GM21619 (cell line): ENCODE results near the gene F12.
"Not testable (repeated sequence)": the region's sequence is repeated elsewhere in the genome, so short reads cannot be mapped to it uniquely, and the experiment has no call there.

ENCODE experiments used
- ATAC-seq: cut with Tn5 transposase; IDR thresholded peaks from one replicate; pipeline ENCODE4 v1.9.1; 2021; ENCODE audit not compliant: unreplicated experiment

Gene F12

GRCh38 chr5:177370488-177371119 lies 38.8 kb downstream of the F12 start:
- ATAC-seq: peak; percentile 52

GRCh38 chr5:177369645-177370440 lies 39.5 kb downstream of the F12 start:
- no peak for ATAC-seq

DNA sequence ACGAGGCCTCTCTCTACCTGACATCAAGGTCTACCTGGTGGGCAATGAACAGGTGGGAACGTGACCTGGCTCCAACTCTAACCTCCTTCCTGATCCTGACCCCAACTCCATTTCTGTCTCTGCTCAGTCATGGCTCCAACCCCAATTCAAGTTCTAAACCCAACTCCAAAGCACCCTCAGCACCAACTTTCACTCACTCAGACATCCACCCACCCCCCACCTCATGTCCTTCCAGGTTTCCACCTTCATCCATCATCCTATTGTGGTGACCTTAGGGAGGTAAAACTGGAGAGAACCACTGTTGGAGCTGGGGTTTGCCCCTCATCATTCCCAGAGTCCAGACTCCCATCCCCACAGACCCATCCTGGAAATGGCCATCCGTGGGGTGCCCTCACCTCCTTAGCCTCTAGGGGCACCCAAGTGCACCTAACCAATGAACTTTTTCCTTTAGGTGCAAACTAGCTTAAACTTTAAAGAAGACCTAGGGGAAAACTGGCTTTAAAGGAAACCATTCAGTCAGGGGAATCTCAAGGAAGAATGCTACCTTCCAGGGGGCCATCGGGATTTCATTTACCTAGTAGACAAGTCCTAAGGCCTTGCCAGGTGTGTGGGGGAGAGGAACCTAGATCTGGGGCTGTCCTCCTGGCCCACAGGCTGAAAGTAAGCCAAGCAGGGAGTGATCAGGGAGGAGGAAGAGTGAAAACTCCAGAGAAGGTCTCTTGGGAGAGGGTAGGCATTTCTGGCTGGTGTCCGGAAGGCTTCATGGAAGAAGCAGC lies 40.3 kb downstream of the F12 start:
- ATAC-seq: no peak

DNA sequence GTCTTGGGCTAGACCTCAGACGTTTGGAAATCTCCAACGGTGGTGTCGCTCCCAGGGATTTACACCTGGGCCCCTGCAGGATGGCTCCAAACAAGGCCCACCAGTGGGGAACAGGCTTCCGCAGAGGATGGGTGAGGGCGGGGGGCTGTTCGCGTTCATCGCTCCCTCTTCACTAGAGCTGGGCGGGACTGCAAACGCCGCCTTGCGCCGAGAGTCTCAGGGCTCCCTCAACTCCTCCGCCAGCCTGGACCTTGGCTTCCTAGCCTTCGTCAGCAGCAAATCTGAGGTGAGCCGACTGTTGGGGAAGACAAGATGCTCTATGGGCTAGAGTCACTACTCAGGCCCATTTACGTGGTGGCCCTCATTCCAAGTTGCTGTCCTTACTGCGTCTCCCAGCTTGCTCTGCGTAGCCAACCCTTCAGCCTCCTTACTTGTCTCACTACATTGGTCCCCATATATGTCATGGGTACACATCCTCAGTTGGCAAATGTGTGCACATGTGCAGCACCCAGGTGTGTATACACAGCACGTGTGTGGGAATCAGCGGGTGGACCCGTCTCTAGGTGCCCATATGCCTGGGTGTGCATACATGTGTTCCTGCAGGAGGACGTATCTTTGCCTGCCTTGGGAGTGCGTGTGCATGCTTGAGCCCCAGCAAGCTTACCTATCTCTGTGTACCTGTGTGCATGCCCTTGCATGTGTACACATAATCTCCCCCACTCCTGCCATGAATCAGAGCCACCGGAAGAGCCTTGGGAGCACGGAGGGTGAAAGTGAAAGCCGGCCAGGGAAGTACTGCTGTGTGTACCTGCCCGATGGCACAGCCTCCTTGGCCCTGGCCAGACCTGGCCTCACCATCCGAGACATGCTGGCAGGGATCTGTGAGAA lies 41.1 kb downstream of the F12 start:
- no peak for ATAC-seq

DNA sequence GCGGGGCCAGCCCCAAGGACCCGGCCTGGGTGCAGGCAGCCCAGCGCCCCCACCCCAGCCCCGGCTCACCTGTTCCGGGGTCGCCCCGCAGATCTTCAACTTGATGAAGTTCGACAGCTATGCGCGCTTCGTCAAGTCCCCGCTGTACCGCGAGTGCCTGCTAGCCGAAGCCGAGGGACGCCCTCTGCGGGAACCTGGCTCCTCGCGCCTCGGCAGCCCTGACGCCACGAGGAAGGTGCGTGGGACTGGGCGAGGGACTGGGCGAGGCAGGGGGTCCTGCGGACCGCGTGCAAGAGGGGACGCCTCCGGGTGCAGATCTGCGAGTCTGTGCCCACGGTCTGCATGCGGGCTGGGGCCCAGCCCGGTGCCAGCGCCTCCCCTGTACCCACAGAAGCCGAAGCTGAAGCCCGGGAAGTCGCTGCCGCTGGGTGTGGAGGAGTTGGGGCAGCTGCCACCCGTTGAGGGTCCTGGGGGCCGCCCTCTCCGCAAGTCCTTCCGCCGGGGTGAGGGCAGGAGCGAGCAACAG lies 42.0 kb downstream of the F12 start:
- no peak for ATAC-seq

DNA sequence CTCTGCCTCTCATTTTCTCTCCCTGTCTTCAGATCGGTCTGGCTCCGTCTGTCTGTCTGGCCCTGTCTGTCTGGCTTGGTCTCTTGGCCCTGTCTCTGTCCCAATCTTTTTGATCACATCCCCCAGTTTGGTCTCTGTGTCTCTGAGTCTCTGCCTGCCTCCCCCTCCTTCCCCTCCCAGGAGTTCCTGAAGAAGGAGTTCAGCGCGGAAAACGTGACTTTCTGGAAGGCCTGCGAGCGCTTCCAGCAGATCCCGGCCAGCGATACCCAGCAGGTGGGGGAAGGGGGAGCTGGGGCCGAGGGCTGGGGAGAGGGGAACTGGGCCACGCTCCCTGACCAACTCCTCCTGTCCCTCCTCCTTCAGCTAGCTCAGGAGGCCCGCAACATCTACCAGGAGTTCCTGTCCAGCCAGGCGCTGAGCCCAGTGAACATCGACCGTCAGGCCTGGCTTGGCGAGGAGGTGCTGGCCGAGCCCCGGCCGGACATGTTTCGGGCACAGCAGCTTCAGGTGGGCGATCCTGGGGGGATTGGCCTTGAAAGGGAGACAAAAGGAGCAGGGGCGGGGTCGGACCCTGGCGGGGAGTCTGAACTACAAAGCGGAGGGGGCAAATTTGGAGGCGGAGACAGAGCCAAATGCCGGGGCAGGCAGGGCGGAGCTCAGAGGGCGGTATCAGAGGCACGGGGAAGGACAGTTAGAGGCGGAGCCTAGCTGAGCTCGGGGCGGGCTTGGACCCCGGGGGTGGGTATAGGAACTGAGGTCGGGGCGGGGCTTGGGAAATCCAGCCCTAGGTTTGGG lies 42.6 kb downstream of the F12 start:
- ATAC-seq: no peak

GRCh38 chr5:177365845-177366527 lies 43.4 kb downstream of the F12 start:
- no peak for ATAC-seq

DNA sequence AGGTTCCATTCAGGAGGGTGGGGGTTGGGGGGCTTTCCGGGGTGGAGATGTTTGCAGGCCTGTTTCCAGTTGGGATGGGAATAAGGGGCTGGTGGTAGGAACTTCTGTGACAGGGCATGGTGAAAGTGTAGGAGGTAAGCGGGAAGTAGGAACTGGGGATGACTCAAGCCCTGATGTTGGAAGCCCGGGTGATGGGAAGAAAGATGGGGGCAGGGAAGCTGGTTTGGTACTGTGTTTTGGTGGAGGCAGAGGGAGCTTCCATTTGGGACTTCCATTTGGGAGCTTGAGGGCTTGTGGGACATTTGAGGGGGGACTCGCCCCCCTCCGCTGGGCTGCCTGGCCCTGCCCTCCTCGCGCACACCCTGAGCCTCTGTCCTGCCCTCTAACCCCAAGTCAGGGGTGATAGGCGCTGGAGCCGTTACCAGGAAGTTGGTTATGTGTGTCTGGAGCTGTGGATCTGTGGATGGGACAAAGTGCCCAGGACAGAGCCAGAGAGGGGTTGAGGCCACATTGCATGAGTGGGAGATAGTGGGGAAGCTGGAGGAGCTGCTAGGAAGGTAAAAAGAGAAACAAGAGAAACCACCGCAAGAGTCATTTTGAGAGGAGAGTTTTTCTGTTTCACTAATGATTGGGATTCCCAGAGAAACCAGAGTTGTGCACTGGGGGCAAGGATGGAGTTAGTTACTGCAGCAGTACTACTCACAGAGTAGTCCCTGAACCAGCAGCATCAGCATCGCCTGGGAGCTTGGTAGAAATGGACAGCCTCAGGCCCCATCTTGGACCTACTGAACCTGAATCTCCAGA lies 45.0 kb downstream of the F12 start:
- peak; percentile 36 for ATAC-seq

- ATAC-seq: no peak
Measured at GRCh38 chr5:177363565-177363964, 45.8 kb downstream of the F12 start.

- peak; percentile 39 for ATAC-seq
Measured at GRCh38 chr5:177362610-177363507, 46.5 kb downstream of the F12 start.

DNA sequence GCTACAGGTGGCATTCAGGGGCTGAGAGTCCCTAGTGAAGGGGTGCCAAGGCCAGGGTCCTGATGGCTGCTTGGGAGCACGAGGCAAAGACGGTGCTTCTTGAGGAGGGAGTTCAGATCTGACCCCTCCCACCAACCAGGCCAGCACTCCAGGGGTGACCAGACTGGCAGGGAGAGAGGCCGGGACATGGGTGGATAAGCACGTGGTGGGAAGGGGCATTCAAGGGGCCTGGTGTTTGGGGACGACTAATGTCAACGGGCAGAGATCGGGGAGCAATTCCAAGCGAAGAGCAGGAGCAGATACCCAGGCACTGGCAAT lies 47.1 kb downstream of the F12 start:
- ATAC-seq: no peak

DNA sequence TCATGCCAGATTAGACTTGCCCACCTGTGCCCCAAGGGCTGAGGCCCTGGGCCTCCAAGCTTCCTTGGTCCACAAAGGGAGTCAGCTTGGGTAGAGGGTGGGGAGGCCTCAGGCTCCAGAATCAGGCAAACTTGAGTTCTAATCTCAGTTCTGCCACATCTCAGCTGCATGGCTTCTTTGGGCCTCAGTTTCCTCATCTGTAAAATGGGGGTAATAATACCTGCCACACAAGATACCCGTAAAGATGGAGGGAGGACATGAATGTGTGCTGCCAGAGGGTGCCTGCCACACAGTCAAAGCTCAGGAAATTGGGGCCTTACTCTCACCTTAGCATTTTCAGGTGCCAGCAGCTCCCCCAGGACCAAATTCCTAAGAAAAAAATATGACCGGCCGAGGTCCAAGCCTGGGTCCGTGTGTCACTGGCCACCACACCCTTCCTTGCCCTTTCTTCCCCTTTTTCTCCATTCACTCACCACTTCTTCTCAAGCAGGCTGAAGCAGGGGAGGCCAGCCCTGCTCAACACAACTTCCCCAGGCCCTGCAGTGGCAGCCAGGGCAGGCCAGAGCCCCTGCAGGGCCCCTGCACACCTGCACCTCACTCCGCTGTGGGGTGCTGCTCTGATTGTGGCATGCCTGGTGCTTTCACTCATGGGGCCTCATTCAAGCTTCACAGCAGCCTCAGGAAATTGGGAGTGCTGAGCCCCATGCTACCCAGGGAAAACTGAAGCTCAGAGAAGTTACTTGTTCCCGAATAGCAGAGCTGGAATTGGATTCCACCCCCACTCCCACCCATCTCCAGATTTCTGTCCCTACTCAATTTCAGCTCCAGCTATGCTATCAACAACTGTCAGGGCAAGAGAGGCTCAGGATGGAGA lies 47.7 kb downstream of the F12 start:
- no peak for ATAC-seq

- ATAC-seq: not testable (repeated sequence)
Measured at GRCh38 chr5:177360740-177361139, 48.6 kb downstream of the F12 start.

GRCh38 chr5:177359860-177360259 lies 49.5 kb downstream of the F12 start:
- ATAC-seq: no peak

GRCh38 chr5:177359451-177359851 lies 49.9 kb downstream of the F12 start:
- no peak for ATAC-seq

DNA sequence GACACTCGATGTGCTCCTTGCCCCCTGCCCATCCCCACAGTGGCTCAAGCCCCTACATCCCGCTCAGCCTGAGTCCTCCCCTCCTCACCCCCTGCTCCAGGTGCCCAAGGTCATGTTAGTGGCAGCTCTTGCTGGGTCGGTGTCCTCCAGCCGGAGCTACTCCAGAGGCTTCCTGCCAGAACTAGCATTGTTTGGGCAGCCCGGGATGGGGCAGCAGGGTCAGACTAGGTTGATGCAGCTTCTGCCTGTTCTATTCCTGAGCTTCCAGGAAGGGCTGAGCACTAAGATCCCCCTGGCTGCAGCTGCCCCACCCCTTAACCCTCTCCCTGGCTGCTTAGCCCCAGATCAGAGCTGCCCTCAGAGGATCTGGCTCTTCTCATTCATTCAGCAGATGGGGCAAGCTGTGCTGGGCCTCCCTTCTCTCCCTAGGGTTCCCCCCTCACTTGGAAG lies 51.0 kb downstream of the F12 start:
- peak; percentile 6 for ATAC-seq
